ENCODE data around the gene THBS2.

Gene THBS2

GRCh38 chr6:169185011-169185521 is 68.6 kb downstream of the THBS2 start:
- TF ChIP-seq GATA2 (IDR thresholded peaks at IDR 0.05; ENCODE audit: low read depth, low read length) (no peak), GATA3 (IDR thresholded peaks at IDR 0.05; ENCODE audit: low read depth, low read length) (no peak)

GRCh38 chr6:169184419-169184818 is 69.2 kb downstream of the THBS2 start:
- TF ChIP-seq GATA3 (IDR thresholded peaks at IDR 0.05; ENCODE audit: low read depth, low read length) (no peak), GATA2 (IDR thresholded peaks at IDR 0.05; ENCODE audit: low read depth, low read length) (no peak)

- TF ChIP-seq GATA2 (IDR thresholded peaks at IDR 0.05; ENCODE audit: low read depth, low read length): no peak
- TF ChIP-seq GATA3 (IDR thresholded peaks at IDR 0.05; ENCODE audit: low read depth, low read length): no peak
These were observed 70.4 kb downstream of the THBS2 start for GRCh38 chr6:169183233-169183632.

- TF ChIP-seq GATA2 (IDR thresholded peaks at IDR 0.05; ENCODE audit: low read depth, low read length) (no peak), GATA3 (IDR thresholded peaks at IDR 0.05; ENCODE audit: low read depth, low read length) (no peak)
These were observed 76.0 kb downstream of the THBS2 start for GRCh38 chr6:169177516-169178166.

- TF ChIP-seq GATA3 (IDR thresholded peaks at IDR 0.05; ENCODE audit: low read depth, low read length) (no peak), GATA2 (IDR thresholded peaks at IDR 0.05; ENCODE audit: low read depth, low read length) (no peak)
These were observed 77.2 kb downstream of the THBS2 start for GRCh38 chr6:169176361-169176991.

GRCh38 chr6:169175360-169175887 is 78.2 kb downstream of the THBS2 start:
- TF ChIP-seq GATA2 (IDR thresholded peaks at IDR 0.05; ENCODE audit: low read depth, low read length) (no peak), GATA3 (IDR thresholded peaks at IDR 0.05; ENCODE audit: low read depth, low read length) (no peak)

GRCh38 chr6:169174516-169175359 is 78.9 kb downstream of the THBS2 start:
- TF ChIP-seq GATA3 (IDR thresholded peaks at IDR 0.05; ENCODE audit: low read depth, low read length): no peak
- no peak for TF ChIP-seq GATA2 (IDR thresholded peaks at IDR 0.05; ENCODE audit: low read depth, low read length)

GRCh38 chr6:169173532-169174268 is 79.9 kb downstream of the THBS2 start:
- TF ChIP-seq GATA2 (IDR thresholded peaks at IDR 0.05; ENCODE audit: low read depth, low read length) (no peak), GATA3 (IDR thresholded peaks at IDR 0.05; ENCODE audit: low read depth, low read length) (no peak)

GRCh38 chr6:169172946-169173345 is 80.7 kb downstream of the THBS2 start:
- TF ChIP-seq GATA2 (IDR thresholded peaks at IDR 0.05; ENCODE audit: low read depth, low read length) (no peak), GATA3 (IDR thresholded peaks at IDR 0.05; ENCODE audit: low read depth, low read length) (no peak)

- TF ChIP-seq GATA3 (IDR thresholded peaks at IDR 0.05; ENCODE audit: low read depth, low read length) (no peak), GATA2 (IDR thresholded peaks at IDR 0.05; ENCODE audit: low read depth, low read length) (no peak)
These were observed 81.2 kb downstream of the THBS2 start for GRCh38 chr6:169172456-169172855.

GRCh38 chr6:169171951-169172350 is 81.7 kb downstream of the THBS2 start:
- TF ChIP-seq GATA3 (IDR thresholded peaks at IDR 0.05; ENCODE audit: low read depth, low read length): no peak
- TF ChIP-seq GATA2 (IDR thresholded peaks at IDR 0.05; ENCODE audit: low read depth, low read length): no peak

- TF ChIP-seq GATA3 (IDR thresholded peaks at IDR 0.05; ENCODE audit: low read depth, low read length): no peak
- no peak for TF ChIP-seq GATA2 (IDR thresholded peaks at IDR 0.05; ENCODE audit: low read depth, low read length)
These were observed 82.6 kb downstream of the THBS2 start for GRCh38 chr6:169171016-169171415.

- TF ChIP-seq GATA2 (IDR thresholded peaks at IDR 0.05; ENCODE audit: low read depth, low read length) (no peak), GATA3 (IDR thresholded peaks at IDR 0.05; ENCODE audit: low read depth, low read length) (no peak)
These were observed 83.1 kb downstream of the THBS2 start for GRCh38 chr6:169170583-169170955.

Data from SH-SY5Y (cell line).